ENCODE results near the gene CHRDL2.

DNA sequence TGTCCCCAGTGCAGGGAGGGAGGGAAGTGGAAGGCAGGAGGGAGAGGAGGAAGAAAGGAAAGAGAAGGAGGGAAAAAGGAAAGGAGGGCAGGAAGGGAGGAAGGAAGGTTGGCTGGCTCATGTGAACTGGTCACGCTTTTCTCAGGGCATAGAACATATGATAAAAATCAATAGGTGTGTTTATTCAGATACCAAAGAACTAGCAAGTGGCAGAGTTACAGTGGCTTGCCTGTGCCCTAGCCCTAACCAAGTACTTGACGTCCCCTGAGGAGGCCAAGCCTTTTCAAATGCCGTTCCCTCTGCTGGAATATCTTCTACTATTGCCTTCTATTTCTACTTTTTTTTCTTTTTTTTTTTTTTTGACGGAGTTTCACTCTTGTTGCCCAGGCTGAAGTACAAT lies 33.5 kb downstream of the CHRDL2 start:
- TF ChIP-seq, protein P1, sequence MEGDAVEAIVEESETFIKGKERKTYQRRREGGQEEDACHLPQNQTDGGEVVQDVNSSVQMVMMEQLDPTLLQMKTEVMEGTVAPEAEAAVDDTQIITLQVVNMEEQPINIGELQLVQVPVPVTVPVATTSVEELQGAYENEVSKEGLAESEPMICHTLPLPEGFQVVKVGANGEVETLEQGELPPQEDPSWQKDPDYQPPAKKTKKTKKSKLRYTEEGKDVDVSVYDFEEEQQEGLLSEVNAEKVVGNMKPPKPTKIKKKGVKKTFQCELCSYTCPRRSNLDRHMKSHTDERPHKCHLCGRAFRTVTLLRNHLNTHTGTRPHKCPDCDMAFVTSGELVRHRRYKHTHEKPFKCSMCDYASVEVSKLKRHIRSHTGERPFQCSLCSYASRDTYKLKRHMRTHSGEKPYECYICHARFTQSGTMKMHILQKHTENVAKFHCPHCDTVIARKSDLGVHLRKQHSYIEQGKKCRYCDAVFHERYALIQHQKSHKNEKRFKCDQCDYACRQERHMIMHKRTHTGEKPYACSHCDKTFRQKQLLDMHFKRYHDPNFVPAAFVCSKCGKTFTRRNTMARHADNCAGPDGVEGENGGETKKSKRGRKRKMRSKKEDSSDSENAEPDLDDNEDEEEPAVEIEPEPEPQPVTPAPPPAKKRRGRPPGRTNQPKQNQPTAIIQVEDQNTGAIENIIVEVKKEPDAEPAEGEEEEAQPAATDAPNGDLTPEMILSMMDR (conservative IDR thresholded peaks at IDR 0.05 in 1 of 2, IDR thresholded peaks at IDR 0.05 in 1 of 2; ENCODE audit: extremely low read depth in 1 of 2, insufficient read depth in 1 of 2, low read depth in 1 of 2, low read length in 2 of 2), result no peak
- no peak for TF ChIP-seq EZH2 (IDR thresholded peaks at IDR 0.05; ENCODE audit: borderline replicate concordance, low read length)
